ENCODE data around the gene RBM38. TPM values are rescaled to one million over a fixed set of nuclear protein-coding genes. Genes with fewer than 3 reads are reported as not detected.
"Not testable (repeated sequence)": the region's sequence is repeated elsewhere in the genome, so short reads cannot be mapped to it uniquely, and the experiment has no call there.

The RBM38 gene
- total RNA-seq, 2 donors from 2014 or later, result 41.3 to 43.1 TPM

GRCh38 chr20:57350081-57350710 lies 41.0 kb upstream of the RBM38 start:
- no peak for DNase-seq
- no peaks in the 10 kb centered on the region for H3K36me3 ChIP-seq

DNA sequence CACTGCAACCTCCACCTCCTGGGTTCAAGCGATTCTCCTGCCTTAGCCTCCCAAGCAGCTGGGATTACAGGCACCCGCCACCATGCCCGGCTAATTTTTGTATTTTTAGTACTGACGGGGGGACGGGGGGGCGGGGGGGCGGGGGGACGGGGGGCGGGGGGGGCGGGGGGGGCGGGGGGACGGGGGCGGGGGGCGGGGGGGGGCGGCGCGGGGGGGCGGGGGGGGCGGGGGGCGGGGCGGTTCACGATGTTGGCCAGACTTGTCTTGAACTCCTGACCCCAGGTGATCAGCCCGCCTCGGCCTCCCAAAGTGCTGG lies 40.5 kb upstream of the RBM38 start:
- Histone ChIP-seq H3K4me3 (peak overlapping the region; percentile 78), H3K27ac (peak overlapping the region; percentile 63)
- intact Hi-C loops (cut with DNase I); H3K36me3 ChIP-seq; H3K9me3 ChIP-seq; H3K9ac ChIP-seq (ENCODE audit: low read depth in 2 of 2, low read length in 2 of 2); DNase-seq; H3K4me1 ChIP-seq; H3K27me3 ChIP-seq: not testable (repeated sequence)

More at GRCh38 chr20:57350081-57350710, 41.0 kb upstream of the RBM38 start:
- H3K4me3 ChIP-seq, result no peak overlapping the region
- TF ChIP-seq, protein P1, sequence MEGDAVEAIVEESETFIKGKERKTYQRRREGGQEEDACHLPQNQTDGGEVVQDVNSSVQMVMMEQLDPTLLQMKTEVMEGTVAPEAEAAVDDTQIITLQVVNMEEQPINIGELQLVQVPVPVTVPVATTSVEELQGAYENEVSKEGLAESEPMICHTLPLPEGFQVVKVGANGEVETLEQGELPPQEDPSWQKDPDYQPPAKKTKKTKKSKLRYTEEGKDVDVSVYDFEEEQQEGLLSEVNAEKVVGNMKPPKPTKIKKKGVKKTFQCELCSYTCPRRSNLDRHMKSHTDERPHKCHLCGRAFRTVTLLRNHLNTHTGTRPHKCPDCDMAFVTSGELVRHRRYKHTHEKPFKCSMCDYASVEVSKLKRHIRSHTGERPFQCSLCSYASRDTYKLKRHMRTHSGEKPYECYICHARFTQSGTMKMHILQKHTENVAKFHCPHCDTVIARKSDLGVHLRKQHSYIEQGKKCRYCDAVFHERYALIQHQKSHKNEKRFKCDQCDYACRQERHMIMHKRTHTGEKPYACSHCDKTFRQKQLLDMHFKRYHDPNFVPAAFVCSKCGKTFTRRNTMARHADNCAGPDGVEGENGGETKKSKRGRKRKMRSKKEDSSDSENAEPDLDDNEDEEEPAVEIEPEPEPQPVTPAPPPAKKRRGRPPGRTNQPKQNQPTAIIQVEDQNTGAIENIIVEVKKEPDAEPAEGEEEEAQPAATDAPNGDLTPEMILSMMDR (IDR thresholded peaks at IDR 0.05), result no peak
- no peaks in the 10 kb centered on the region for H3K9me3 ChIP-seq
- H3K27ac ChIP-seq, result no peak overlapping the region
- H3K4me1 ChIP-seq, result no peaks in the 10 kb centered on the region
- no peaks in the 10 kb centered on the region for H3K27me3 ChIP-seq
- intact Hi-C loops (cut with DNase I), result no loop called here
- H3K9ac ChIP-seq (ENCODE audit: low read depth in 2 of 2, low read length in 2 of 2), result no peak overlapping the region

DNA sequence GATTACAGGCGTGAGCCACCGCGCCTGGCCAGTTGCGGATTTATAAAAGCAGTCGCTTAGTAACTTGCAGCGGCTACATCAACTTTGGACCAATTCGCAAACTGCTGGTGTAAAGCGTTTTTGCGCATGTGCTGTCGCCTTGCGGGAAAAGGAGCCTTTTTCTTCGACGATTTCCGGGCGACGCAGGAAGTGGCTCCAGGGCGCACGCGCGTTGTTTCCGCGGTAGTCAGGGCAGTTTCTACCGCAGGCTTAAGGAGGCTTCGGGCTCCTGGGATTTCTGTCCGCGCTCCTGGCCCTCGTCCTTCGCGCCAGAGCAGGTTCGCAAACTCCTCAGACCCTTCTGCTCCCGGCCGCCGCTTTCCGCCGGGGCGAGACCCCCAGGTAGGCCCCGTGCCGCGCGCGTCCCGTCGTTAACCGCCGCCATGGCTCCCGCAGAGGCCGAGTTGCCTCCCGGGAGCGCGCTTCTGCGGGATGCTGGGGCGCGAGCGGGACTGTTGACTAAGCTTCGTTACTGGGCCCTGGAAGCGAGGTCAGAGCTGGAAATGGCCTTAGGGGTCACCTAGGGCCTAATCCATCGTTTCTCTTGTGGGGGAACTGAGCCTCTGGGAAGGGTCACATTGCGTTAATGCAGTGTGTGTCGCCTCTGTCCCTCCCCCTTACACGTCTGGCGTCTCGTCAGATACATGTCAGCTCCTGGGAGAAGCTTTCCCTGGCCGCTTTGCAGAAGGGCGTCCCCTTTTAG lies 40.0 kb upstream of the RBM38 start, which contains the start of gene RAE1:
TSS of gene RAE1 (plus strand) at position 214 of the 742 bp plus-strand sequence. CDS start 2,784 bp downstream, outside the sequence.
- TF ChIP-seq, protein P1 (IDR thresholded peaks at IDR 0.05), result no peak
- Histone ChIP-seq H3K36me3 (no peaks in the 10 kb centered on the region), H3K4me3 (peak within 1 kb of the TSS; percentile 78), H3K4me1 (no peaks in the 10 kb centered on the region), H3K27me3 (no peaks in the 10 kb centered on the region), H3K27ac (peak within 1 kb of the TSS; percentile 63), H3K9me3 (no peaks in the 10 kb centered on the region), H3K9ac (ENCODE audit: low read depth in 2 of 2, low read length in 2 of 2) (peak within 1 kb of the TSS; percentile 91 to 96)
- intact Hi-C loops (cut with DNase I), result no loop called here
- DNase-seq, result peak; percentile 96

DNA sequence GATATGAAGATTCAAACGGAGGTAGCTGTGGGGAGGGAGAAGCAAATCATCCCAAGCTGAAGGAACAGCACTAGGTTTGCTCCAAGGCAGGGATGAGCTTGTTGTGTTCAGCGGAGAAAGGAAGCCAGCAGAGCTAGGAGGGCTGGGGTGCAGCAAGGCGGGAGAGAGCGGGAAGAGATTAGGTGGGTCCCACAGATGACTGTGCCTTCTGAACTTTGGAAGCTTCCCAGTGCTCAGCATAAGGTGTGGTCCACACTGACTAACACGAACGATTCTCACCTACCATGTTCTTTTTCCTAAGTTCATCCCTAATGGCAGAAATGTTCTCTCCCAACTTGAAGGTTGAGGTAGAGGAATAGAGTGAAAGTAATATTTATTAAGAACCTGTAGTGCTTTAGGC lies 38.9 kb upstream of the RBM38 start:
- TF ChIP-seq, protein P1 (IDR thresholded peaks at IDR 0.05), result no peak
- H3K36me3 ChIP-seq, result no peaks in the 10 kb centered on the region
- no peaks in the 10 kb centered on the region for H3K9me3 ChIP-seq
- no peak overlapping the region for H3K9ac ChIP-seq (ENCODE audit: low read depth in 2 of 2, low read length in 2 of 2)
- DNase-seq, result no peak
- no peak overlapping the region for H3K27ac ChIP-seq
- intact Hi-C loops (cut with DNase I), result no loop called here
- no peaks in the 10 kb centered on the region for H3K4me1 ChIP-seq
- H3K27me3 ChIP-seq, result no peaks in the 10 kb centered on the region
- H3K4me3 ChIP-seq, result no peak overlapping the region

GRCh38 chr20:57353351-57353750 lies 37.8 kb upstream of the RBM38 start:
- Histone ChIP-seq H3K4me1 (no peaks in the 10 kb centered on the region), H3K36me3 (no peaks in the 10 kb centered on the region), H3K27me3 (no peaks in the 10 kb centered on the region), H3K9me3 (no peaks in the 10 kb centered on the region), H3K4me3 (no peak overlapping the region), H3K27ac (no peak overlapping the region), H3K9ac (ENCODE audit: low read depth in 2 of 2, low read length in 2 of 2) (no peak overlapping the region)
- TF ChIP-seq, protein P1 (IDR thresholded peaks at IDR 0.05), result no peak
- DNase-seq, result no peak
- intact Hi-C loops (cut with DNase I), result no loop called here

DNA sequence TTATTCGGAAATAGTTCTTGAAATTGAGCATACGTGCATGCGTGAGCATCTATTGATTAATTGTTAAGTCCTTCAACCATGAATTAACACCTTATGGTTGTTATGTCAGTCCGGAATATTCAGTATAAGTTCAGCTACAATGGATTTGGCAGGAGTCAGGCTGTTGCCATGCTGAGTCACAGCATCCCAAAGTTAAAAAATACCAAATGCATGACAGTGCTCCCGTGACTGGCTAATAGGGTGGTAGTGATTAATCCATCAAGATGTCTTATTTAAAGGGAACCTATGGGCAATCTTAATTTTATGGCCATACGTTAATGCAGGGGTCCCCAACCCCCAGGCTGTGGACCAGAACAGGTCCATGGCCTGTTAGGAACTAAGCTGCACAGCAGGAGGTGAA lies 29.7 kb upstream of the RBM38 start:
- TF ChIP-seq, protein P1 (IDR thresholded peaks at IDR 0.05), result no peak
- Histone ChIP-seq H3K36me3 (peaks cover 7% of the 10 kb centered on the region), H3K9me3 (no peaks in the 10 kb centered on the region), H3K27me3 (no peaks in the 10 kb centered on the region), H3K27ac (no peak overlapping the region), H3K4me1 (no peaks in the 10 kb centered on the region), H3K9ac (ENCODE audit: low read depth in 2 of 2, low read length in 2 of 2) (no peak overlapping the region), H3K4me3 (no peak overlapping the region)
- intact Hi-C loops (cut with DNase I), result loop anchor here (10.0 kb wide), 1 partner anchor 853 kb away; no protein-coding TSS in a partner anchor
- no peak for DNase-seq
